ENCODE data around the gene PDE10A.

DNA sequence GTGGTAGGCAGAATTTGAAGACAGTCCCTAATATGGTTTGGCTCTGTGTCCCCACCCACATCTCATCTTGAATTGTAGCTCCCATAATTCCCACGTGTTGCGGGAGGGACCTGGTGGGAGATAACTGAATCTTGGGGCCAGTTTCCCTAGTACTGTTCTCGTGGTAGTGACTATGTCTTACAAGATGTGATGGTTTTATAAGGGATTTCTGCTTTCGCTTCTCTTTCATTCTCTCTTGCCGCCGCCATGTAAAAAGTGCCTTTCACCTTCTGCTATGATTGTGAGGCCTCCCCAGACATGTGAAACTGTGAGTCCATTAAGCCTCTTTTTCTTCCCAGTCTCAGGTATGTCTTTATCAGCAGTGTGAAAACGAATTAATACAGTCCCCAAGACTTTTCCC is 103.4 kb downstream of the PDE10A start:
- TF ChIP-seq, protein P1, sequence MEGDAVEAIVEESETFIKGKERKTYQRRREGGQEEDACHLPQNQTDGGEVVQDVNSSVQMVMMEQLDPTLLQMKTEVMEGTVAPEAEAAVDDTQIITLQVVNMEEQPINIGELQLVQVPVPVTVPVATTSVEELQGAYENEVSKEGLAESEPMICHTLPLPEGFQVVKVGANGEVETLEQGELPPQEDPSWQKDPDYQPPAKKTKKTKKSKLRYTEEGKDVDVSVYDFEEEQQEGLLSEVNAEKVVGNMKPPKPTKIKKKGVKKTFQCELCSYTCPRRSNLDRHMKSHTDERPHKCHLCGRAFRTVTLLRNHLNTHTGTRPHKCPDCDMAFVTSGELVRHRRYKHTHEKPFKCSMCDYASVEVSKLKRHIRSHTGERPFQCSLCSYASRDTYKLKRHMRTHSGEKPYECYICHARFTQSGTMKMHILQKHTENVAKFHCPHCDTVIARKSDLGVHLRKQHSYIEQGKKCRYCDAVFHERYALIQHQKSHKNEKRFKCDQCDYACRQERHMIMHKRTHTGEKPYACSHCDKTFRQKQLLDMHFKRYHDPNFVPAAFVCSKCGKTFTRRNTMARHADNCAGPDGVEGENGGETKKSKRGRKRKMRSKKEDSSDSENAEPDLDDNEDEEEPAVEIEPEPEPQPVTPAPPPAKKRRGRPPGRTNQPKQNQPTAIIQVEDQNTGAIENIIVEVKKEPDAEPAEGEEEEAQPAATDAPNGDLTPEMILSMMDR (conservative IDR thresholded peaks at IDR 0.05): no peak
- TF ChIP-seq ZFX (IDR thresholded peaks at IDR 0.05): no peak
